Measurements from ENCODE around the gene MYO9A. TPM values are rescaled to one million over a fixed set of nuclear protein-coding genes. Genes with fewer than 3 reads are reported as not detected.
A peak's percentile ranks its signal among the peaks of the same experiment; 100 is the strongest.

The MYO9A gene
- total RNA-seq (2012; rRNA removed): 28.0 and 34.2 TPM in 2 replicates

GRCh38 chr15:72118017-72118978 is at the start of gene MYO9A, which contains the start of gene SENP8:
MYO9A (minus strand) TSS chr15:72118150; CDS start chr15:72046563, 71,587 bp downstream.
SENP8 (plus strand) TSS chr15:72118403; CDS start chr15:72139624, 21,221 bp downstream.
- Histone ChIP-seq H3K4me2 (ENCODE audit: low read length) (peak within 1 kb of the TSS; percentile 91), H3K9me3 (replicated peaks; ENCODE audit: low read length) (no peaks in the 10 kb centered on the region), H3K9ac (ENCODE audit: low read depth, low read length) (peak within 1 kb of the TSS; percentile 88), H3K4me1 (ENCODE audit: control insufficient read depth, insufficient read depth, low read length) (peaks cover 9% of the 10 kb centered on the region), H3K27me3 (ENCODE audit: control insufficient read depth, insufficient read depth, low read length) (no peaks in the 10 kb centered on the region), H3K36me3 (ENCODE audit: insufficient read depth, low read length) (no peaks in the 10 kb centered on the region), H3K4me3 (ENCODE audit: low read length) (peak within 1 kb of the TSS; percentile 99)

DNA sequence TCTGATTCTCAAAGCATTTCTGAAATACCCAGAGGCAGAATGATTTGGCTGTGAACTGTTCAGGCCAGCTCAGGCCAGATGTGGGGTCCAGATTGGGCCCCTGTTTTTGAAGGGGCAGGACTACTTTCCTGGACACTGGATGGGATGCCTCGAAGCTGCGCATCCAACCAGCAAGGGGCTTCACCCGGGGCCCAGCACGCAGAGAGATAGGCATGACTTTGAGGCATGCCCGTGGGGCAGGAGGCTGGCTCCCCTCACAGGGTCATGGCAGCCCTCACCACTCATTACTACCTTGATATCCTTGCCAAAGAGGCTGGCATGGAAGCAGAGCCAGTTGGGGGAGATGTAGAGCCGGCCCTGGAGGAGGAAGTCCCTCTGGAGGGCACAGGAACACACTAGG is 49.5 kb upstream of the MYO9A start:
- H3K4me1 ChIP-seq (ENCODE audit: control insufficient read depth, insufficient read depth, low read length): no peaks in the 10 kb centered on the region
- no peak overlapping the region for H3K4me2 ChIP-seq (ENCODE audit: low read length)
- H3K4me3 ChIP-seq (ENCODE audit: low read length): no peak overlapping the region
- H3K9me3 ChIP-seq (replicated peaks; ENCODE audit: low read length): no peaks in the 10 kb centered on the region
- H3K27me3 ChIP-seq (ENCODE audit: control insufficient read depth, insufficient read depth, low read length): peaks cover 40% of the 10 kb centered on the region
- H3K9ac ChIP-seq (ENCODE audit: low read depth, low read length): no peak overlapping the region
- H3K36me3 ChIP-seq (ENCODE audit: insufficient read depth, low read length): no peaks in the 10 kb centered on the region

- Histone ChIP-seq H3K36me3 (ENCODE audit: insufficient read depth, low read length) (no peaks in the 10 kb centered on the region), H3K9ac (ENCODE audit: low read depth, low read length) (no peak overlapping the region), H3K4me3 (ENCODE audit: low read length) (no peak overlapping the region)
Observed at GRCh38 chr15:72166716-72167417, 48.9 kb upstream of the MYO9A start.

GRCh38 chr15:72163719-72164118 is 45.8 kb upstream of the MYO9A start:
- Histone ChIP-seq H3K27me3 (ENCODE audit: control insufficient read depth, insufficient read depth, low read length) (peaks cover 22% of the 10 kb centered on the region), H3K4me1 (ENCODE audit: control insufficient read depth, insufficient read depth, low read length) (no peaks in the 10 kb centered on the region), H3K9ac (ENCODE audit: low read depth, low read length) (no peak overlapping the region), H3K9me3 (replicated peaks; ENCODE audit: low read length) (no peaks in the 10 kb centered on the region), H3K4me3 (ENCODE audit: low read length) (no peak overlapping the region), H3K4me2 (ENCODE audit: low read length) (no peak overlapping the region), H3K36me3 (ENCODE audit: insufficient read depth, low read length) (no peaks in the 10 kb centered on the region)

More at GRCh38 chr15:72166716-72167417, 48.9 kb upstream of the MYO9A start:
- Histone ChIP-seq H3K27me3 (ENCODE audit: control insufficient read depth, insufficient read depth, low read length) (peaks cover 40% of the 10 kb centered on the region), H3K9me3 (replicated peaks; ENCODE audit: low read length) (no peaks in the 10 kb centered on the region), H3K4me2 (ENCODE audit: low read length) (no peak overlapping the region), H3K4me1 (ENCODE audit: control insufficient read depth, insufficient read depth, low read length) (no peaks in the 10 kb centered on the region)

DNA sequence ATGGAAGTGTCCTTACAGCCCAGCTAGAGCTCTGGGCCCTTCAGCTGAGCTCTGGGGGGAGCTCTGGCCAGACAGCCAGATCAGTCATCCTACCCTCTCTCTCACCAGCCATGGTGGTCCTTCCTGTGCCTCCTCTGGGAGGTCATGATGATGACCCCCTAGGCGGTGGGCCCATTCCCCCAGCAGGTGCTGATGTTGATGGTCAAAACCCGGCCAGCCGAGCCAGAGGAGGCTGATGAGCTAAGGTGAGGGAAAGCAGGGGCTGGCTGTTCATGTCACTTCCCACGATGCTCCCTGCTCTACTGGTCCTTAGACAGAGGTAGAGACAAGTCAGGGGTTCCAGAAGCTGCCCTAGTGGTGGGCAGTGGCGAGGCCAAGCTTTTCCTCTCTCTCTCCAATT is 44.6 kb upstream of the MYO9A start:
- H3K4me2 ChIP-seq (ENCODE audit: low read length): no peak overlapping the region
- H3K27me3 ChIP-seq (ENCODE audit: control insufficient read depth, insufficient read depth, low read length): peaks cover 14% of the 10 kb centered on the region
- no peak overlapping the region for H3K9ac ChIP-seq (ENCODE audit: low read depth, low read length)

DNA sequence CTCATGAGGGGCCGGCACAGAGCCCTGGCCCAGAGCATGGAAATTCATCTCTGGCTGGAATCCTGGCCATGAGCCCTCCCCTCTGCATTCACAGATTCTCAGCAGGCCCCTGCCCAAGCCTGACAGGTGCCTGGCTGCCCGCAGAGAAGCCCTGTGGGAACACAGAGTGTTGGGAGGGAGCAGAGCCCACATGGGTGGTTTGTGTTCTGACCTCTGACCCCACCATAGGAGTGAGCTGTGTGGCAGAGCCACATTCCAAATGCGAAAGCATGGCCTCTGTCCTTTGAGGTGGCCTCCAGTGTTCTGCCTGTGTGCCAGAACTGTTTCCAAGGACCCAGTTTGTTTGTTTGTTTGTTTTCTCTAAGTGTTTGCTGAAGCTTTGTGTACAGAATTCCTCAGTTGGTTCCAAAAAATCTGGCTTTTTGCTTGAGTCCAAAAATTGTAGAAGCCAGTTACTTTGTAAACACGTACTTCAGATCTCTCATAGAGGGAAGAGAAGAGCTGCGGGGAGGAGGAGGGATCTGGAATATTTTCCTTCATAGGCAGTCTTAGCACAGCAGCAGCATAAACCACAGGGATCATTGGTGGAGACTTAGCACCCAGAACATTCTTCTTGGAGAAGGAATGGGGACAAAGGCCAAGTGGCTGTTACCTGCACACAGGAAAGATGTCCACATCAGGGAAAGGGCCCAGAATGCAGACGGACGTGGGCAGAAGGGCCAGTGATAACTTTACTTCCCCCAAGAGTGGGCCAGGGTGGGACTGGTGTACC is 43.6 kb upstream of the MYO9A start:
- H3K9me3 ChIP-seq (replicated peaks; ENCODE audit: low read length): no peaks in the 10 kb centered on the region
- H3K4me1 ChIP-seq (ENCODE audit: control insufficient read depth, insufficient read depth, low read length): no peaks in the 10 kb centered on the region
- no peak overlapping the region for H3K9ac ChIP-seq (ENCODE audit: low read depth, low read length)
- peaks cover 5% of the 10 kb centered on the region for H3K27me3 ChIP-seq (ENCODE audit: control insufficient read depth, insufficient read depth, low read length)
- H3K4me3 ChIP-seq (ENCODE audit: low read length): no peak overlapping the region
- no peak overlapping the region for H3K4me2 ChIP-seq (ENCODE audit: low read length)
- no peaks in the 10 kb centered on the region for H3K36me3 ChIP-seq (ENCODE audit: insufficient read depth, low read length)

More for the DNA sequence above, 44.6 kb upstream of the MYO9A start:
- H3K36me3 ChIP-seq (ENCODE audit: insufficient read depth, low read length): no peaks in the 10 kb centered on the region
- H3K9me3 ChIP-seq (replicated peaks; ENCODE audit: low read length): no peaks in the 10 kb centered on the region
- no peaks in the 10 kb centered on the region for H3K4me1 ChIP-seq (ENCODE audit: control insufficient read depth, insufficient read depth, low read length)
- H3K4me3 ChIP-seq (ENCODE audit: low read length): no peak overlapping the region

DNA sequence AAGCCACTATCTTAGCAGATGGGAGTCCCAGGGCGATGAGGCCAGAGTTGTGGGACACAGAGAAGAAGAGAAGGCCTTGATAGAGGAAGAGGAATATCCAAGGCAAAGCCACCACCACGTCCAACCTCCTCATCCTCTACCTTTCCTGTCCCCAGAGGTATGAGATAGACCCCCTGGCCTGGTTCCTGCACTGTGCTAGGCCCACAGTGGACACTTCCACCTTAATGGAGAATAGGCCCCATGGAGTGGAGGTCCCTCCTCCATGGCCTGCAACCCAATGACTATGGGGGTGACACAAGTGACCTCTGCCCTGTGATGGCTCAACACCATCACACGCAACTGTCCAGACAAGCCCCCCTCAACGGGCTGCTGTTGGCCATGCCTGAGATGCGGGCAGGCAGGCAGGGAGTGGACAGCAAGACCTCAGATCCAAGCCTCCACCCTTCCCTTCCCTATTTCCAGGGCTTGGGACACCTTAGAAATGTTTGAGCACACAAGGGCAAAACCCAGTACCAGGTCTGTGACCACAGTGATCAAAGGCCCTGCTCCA is 42.8 kb upstream of the MYO9A start:
- no peaks in the 10 kb centered on the region for H3K27me3 ChIP-seq (ENCODE audit: control insufficient read depth, insufficient read depth, low read length)
- H3K4me1 ChIP-seq (ENCODE audit: control insufficient read depth, insufficient read depth, low read length): peaks cover under 1% of the 10 kb centered on the region
- H3K9ac ChIP-seq (ENCODE audit: low read depth, low read length): no peak overlapping the region
- no peak overlapping the region for H3K4me3 ChIP-seq (ENCODE audit: low read length)
- no peaks in the 10 kb centered on the region for H3K36me3 ChIP-seq (ENCODE audit: insufficient read depth, low read length)
- no peaks in the 10 kb centered on the region for H3K9me3 ChIP-seq (replicated peaks; ENCODE audit: low read length)
- H3K4me2 ChIP-seq (ENCODE audit: low read length): no peak overlapping the region

- H3K9me3 ChIP-seq (replicated peaks; ENCODE audit: low read length): no peaks in the 10 kb centered on the region
- no peaks in the 10 kb centered on the region for H3K36me3 ChIP-seq (ENCODE audit: insufficient read depth, low read length)
- H3K27me3 ChIP-seq (ENCODE audit: control insufficient read depth, insufficient read depth, low read length): no peaks in the 10 kb centered on the region
- peaks cover 10% of the 10 kb centered on the region for H3K4me1 ChIP-seq (ENCODE audit: control insufficient read depth, insufficient read depth, low read length)
- no peak overlapping the region for H3K4me3 ChIP-seq (ENCODE audit: low read length)
- H3K9ac ChIP-seq (ENCODE audit: low read depth, low read length): no peak overlapping the region
- H3K4me2 ChIP-seq (ENCODE audit: low read length): no peak overlapping the region
Observed at GRCh38 chr15:72156928-72157327, 39.0 kb upstream of the MYO9A start.

GRCh38 chr15:72155635-72156616 is 38.0 kb upstream of the MYO9A start:
- Histone ChIP-seq H3K4me2 (ENCODE audit: low read length) (peak overlapping the region; percentile 91), H3K4me1 (ENCODE audit: control insufficient read depth, insufficient read depth, low read length) (peaks cover 10% of the 10 kb centered on the region), H3K9me3 (replicated peaks; ENCODE audit: low read length) (no peaks in the 10 kb centered on the region), H3K9ac (ENCODE audit: low read depth, low read length) (peak overlapping the region; percentile 61), H3K27me3 (ENCODE audit: control insufficient read depth, insufficient read depth, low read length) (no peaks in the 10 kb centered on the region), H3K36me3 (ENCODE audit: insufficient read depth, low read length) (no peaks in the 10 kb centered on the region), H3K4me3 (ENCODE audit: low read length) (peak overlapping the region; percentile 72)

- peak overlapping the region; percentile 72 for H3K4me3 ChIP-seq (ENCODE audit: low read length)
- peak overlapping the region; percentile 91 for H3K4me2 ChIP-seq (ENCODE audit: low read length)
- H3K4me1 ChIP-seq (ENCODE audit: control insufficient read depth, insufficient read depth, low read length): peaks cover 10% of the 10 kb centered on the region
- no peaks in the 10 kb centered on the region for H3K27me3 ChIP-seq (ENCODE audit: control insufficient read depth, insufficient read depth, low read length)
- H3K9ac ChIP-seq (ENCODE audit: low read depth, low read length): peak overlapping the region; percentile 61
- H3K9me3 ChIP-seq (replicated peaks; ENCODE audit: low read length): no peaks in the 10 kb centered on the region
- H3K36me3 ChIP-seq (ENCODE audit: insufficient read depth, low read length): no peaks in the 10 kb centered on the region
Observed at GRCh38 chr15:72155003-72155621, 37.2 kb upstream of the MYO9A start.

All from skeletal muscle satellite cell (primary cell).